COR-L47 (cell line): ENCODE measurements around the gene PALLD.

Source experiments
- DNase-seq: peaks from one replicate; lab custom pipeline; 2025; lab: John Stamatoyannopoulos, UW

Gene PALLD

DNA sequence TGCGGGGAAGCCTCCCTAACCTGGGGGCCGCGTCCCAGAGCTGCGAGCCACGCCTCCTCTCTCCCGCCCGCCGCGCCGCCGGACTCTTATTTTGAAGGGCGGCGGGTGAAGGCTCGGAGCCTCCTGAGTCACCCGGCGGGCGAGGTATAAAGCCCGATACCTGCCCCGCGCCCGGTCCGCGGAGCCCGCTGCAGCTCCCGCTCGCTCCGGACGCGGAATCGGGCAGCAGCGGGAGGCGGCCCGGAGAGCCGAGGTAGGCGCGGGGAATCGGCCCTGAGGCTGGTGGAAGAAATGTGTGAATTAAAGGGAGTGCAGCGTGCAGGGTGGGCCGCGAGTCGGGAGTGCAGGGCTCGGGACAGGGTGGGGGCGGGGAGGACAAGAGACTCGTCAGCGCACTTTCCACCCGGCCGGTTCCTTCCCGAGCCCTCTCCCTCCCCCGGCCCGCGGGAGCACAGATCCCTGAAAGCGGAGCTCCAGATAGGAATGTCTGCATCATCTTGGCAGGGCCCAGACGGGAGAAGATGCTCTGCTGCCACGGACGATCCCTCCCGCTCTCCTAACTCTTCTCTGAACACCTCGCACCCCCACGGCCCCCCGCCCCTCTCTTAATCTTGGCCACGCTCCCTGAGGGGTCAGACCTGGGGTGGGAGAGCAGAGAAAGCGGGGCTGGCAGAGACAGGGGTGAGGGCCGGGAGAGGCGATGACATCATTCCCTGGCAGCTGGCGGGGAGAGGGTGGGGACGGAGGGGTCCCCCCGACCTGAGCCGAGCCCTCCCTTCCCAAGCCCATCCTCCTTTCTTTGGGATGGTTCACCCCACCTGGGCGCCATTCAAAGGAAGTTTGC is 335.3 kb downstream of the PALLD start:
- DNase-seq = peak; percentile 37

- no peak for DNase-seq
Observed at GRCh38 chr4:168832763-168833575, 336.1 kb downstream of the PALLD start.

- no peak for DNase-seq
Observed at GRCh38 chr4:168833881-168834280, 337.0 kb downstream of the PALLD start.

GRCh38 chr4:168835880-168836454 is 339.1 kb downstream of the PALLD start:
- DNase-seq = no peak

GRCh38 chr4:168836490-168836889 is 339.6 kb downstream of the PALLD start:
- DNase-seq = no peak

DNA sequence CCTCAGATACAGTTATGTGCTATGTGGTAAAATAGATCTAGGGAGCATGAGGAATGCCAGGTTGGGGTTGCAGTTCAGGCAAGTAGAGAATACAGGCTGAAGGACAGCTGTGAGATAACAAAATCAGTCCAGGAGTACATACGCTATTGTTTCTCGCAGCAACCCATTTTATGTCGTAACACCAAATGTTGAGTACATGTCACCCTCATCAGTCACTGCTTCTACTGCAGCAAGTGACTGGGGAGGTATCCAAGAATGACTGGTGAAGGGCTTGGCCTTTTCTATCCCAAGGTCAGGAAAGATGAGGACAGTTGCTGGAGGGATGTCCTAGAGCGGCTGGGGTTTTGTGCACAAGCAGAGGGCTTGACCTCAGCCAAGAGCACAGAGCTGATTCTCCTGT is 341.1 kb downstream of the PALLD start:
- DNase-seq = no peak

- DNase-seq = no peak
Observed at GRCh38 chr4:168839758-168840391, 343.0 kb downstream of the PALLD start.

DNA sequence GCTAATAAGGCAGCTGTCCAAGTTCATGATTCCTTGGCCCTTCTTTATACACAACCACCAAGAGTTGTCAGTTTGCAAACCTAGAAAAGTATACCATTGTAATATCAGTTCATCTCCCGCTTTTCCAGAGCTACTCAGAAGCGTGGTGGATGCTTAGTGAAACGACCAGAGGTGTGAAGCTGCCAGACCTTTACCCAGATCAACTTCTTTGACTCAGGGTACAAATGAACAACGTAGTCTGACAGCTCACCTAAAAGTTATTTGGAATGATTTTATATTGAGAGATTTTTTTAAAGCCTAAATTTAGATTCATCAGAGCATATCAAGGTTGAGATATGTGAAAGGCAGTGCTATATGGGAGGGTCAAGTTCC is 343.5 kb downstream of the PALLD start:
- DNase-seq = no peak

DNA sequence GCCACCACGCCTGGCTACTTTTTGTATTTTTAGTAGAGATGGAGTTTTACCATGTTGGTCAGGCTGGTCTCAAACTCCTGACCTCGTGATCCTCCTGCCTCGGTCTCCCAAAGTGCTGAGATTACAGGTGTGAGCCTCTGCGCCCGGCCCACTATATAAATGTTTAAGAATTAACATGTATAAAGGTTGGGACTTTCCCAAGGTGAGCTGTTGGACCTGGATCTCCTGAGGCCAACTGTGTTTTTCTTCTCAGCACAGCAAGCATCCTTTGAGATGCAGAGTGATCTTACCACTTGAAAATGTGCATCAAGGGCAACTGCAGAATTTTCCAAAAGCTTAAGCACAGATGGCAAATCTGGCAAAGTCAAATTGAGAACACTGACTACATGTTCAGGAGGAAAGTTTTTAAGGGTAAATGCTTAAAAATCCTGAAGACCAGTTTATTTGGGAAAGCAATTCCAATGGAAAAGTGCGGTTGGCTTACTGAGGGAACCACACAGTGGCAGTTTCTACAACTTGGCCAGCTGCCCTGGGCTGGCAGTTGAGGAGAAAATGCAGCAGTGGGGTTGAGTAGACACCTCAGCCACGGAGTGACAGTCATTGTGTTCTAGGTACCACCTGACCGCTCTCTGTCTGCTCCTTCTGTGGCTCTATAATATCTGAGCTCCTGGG is 344.3 kb downstream of the PALLD start:
- peak; percentile 26 for DNase-seq

DNA sequence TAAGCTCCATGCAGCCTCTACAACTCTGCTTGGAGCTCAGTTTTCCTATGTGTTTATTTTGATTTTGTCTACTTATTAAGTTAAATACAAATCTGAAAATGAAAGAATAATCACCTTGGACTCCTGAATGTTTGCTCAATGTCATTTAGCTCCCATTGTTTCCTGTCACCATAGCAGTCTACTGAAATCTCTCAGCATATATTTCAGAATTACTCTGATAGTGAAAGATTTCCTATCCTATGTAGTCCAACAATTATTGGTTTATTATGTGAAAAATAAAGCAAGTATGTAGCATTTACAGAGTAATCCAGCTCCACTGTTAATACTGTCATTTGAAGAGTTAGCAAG is 344.8 kb downstream of the PALLD start:
- DNase-seq = no peak

- DNase-seq = no peak
Observed at GRCh38 chr4:168842186-168842585, 345.3 kb downstream of the PALLD start.

- DNase-seq = no peak
Observed at GRCh38 chr4:168843635-168844034, 346.8 kb downstream of the PALLD start.

DNA sequence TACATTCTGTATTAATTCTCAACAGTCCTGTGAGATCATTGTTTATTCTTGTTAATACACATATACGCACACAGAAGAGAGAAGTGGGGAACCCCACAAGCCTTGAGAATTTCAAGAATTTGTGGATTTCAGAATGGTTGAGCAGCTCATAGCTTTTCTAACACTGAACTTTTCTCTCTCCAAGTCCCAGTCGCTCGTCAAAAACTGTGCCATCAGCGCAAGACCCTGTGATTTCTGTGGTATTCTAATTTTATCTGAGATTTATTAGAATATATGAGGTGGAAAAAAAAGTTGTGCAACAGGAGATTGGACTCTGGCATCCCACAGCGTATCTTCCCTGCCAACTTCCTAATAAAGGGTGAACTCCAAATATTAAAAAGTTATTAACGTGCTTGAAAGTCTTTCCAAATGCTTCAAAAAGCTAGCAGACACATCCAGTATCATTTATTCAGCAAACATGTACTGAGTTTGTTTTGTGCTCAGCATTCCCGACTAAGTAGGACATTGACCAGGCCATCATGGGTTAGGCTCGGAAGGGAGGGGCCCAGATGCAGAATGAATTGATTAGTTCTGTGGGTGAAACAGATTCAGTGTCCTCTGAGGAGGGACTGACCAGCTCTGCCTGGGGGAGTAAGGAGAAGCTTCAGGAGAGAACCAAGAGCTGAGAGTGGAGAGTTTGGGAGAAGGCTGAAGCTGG is 347.6 kb downstream of the PALLD start:
- DNase-seq = no peak

- DNase-seq = no peak
Observed at GRCh38 chr4:168845897-168846296, 349.0 kb downstream of the PALLD start.

DNA sequence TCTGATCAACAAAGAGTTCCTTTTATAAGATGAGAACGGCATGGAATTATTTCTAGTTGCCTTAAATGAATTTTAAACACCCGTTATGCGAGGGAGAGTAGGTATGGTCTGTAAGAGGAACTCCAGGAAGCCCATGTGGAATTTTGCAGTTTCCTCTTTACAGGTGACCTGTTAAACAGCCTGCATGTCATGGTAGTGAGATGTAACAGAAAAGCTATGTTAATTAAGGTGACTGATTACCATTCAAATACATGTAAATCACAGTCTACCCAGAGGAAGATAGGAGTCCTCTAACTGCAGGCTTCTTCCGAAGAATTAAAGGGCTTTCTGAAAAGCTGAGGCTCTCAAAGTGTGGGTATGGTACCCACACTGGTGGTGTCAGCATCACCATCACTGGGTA is 349.6 kb downstream of the PALLD start:
- DNase-seq = no peak

DNA sequence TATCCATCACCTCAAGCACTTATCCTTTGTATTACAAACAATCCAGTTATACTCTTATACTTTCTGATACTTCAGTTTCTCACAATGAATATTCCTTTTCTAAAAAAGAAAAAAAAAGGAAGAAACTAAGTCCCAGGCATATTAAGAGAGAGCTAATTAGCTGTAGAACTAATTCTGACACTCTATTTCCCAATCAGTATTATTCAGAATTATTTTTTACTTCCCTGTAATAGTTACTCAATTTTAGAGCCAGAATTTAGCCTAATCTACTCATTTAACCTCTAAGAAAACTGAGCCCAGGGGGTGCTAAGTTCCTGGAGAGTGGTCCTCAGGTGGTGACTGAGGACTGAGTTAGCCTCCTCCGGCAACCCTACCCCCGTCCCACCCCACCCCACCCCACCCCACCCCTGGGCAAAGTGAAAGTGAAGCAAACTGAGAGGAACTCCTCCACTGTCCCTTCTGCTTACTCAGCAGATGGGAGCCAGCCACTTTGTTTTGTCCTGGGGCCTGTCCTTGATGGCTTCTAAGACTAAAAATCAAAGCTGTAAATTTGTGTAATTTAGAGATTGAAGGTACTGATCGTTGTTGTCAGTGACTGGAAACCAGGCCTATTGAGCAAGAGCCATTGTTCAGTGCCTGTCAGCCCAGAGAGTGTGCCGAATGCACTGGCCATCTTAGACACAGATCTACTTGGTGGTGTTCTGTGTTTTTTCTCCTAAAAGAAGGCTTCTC is 351.1 kb downstream of the PALLD start:
- DNase-seq = no peak

DNA sequence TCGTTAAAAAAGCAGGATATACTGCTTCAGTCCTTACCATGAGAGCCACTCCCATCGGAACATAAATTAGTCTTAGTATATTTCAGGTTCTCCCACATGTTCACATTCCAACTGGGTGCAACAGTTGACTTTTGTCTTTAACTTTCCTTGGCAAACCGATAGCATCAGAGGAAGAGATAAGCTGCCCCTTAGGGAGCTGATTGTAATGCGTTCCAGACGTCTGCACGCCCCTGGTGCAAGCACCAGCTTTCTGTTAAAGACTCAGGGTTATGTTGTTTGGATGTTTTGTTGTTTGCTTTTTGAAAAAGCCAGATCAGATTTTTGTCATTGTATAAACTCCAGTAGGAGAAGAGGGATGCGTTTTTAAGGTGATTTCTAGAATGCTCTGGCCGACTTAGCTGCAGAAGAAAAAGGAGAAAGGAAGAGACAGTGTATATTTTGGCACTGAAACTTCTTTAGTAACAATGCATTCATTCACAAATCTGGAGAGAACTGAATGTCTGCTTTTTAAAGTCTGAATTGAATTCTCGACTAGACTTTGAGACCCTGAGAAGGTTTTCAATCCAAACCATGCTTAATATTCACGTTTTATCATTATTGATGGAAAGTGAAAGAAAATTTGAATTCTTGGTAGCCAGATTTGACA is 352.3 kb downstream of the PALLD start:
- no peak for DNase-seq

DNA sequence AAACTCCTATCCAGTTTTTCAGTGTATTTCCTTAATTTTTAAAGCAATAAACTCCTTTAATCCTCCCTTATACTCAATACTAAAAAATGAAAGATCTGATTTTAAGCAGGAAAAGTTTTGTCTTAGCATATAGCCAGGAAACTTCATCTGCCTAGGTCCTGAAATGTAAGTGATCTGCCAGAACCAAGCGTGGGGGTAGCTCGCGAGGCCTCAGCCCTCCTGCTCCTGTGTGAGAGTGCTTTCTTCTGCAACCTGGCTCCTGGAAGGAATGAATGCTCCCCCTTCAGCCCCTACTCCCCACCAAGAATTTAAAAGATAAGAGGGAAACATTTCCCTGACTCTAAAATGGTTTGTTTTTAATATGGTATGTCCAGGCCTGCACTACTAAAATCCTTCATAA is 353.1 kb downstream of the PALLD start:
- DNase-seq = no peak

DNA sequence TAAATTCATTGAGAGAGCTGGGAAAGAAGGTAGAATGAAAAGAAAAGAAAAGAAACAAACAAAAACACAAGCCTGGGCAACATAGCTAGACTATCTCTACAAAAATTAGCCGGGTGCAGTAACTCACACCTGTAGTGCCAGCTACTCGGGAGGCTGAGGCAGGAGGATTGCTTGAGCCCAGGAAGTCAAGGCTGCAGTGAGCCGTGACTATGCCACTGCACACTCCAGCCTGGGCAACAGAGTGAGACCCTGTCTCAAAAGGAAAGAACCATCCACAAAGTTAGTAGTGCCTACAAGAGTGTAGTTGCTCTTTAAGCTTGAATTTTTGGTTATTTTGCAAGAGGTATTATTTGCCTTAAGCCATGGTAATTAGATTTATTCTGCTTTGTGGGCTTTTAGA is 355.5 kb downstream of the PALLD start:
- DNase-seq = no peak
